HepG2 (cell line): Measurements from ENCODE around the gene NUDT9. TPM values are rescaled to one million over a fixed set of nuclear protein-coding genes. Genes with fewer than 3 reads are reported as not detected.

Experiments used
- AHR ChIP-seq: IDR thresholded peaks from 2 replicates; pipeline ENCODE4 v1.6.1; 2018; ENCODE audit warnings: missing genetic modification reagents, missing compliant biosample characterization
- ARNTL ChIP-seq: sonication (generic); formaldehyde crosslinking; IDR thresholded peaks from 2 replicates; pipeline ENCODE4 v1.4.0; 2020; ENCODE audit warnings: mild to moderate bottlenecking, missing genetic modification reagents
- DNMT3B ChIP-seq: conservative IDR thresholded peaks from 2 replicates; pipeline ENCODE4 v1.6.1; 2016; ENCODE audit warnings: missing biosample characterization, control low read depth
- DR1 ChIP-seq: sonication (generic); formaldehyde crosslinking; IDR thresholded peaks from 2 replicates; pipeline ENCODE4 v1.8.0; 2021; ENCODE audit warnings: mild to moderate bottlenecking, missing genetic modification reagents, inconsistent platforms
- DRAP1 ChIP-seq: IDR thresholded peaks from 2 replicates; pipeline ENCODE4 v1.6.1; 2016; ENCODE audit warnings: missing genetic modification reagents, missing compliant biosample characterization
- E2F1 ChIP-seq: sonication (generic); formaldehyde crosslinking; IDR thresholded peaks from 2 replicates; pipeline ENCODE4 v1.5.0; 2020; ENCODE audit warnings: missing genetic modification reagents
- EEA1 ChIP-seq: sonication (generic); formaldehyde crosslinking; IDR thresholded peaks from 2 replicates; pipeline ENCODE4 v1.5.1; 2020; ENCODE audit warnings: mild to moderate bottlenecking, missing genetic modification reagents, borderline replicate concordance
- GABPB1 ChIP-seq: IDR thresholded peaks from 2 replicates; pipeline ENCODE4 v1.6.1; 2016; ENCODE audit warnings: mild to moderate bottlenecking, missing genetic modification reagents, moderate library complexity, missing compliant biosample characterization
- HNF4G ChIP-seq, 2 experiments: sonication (generic) in 1 of 2; formaldehyde crosslinking in 1 of 2; IDR thresholded peaks; 2 replicates each; pipeline versions ENCODE4 v1.4.0 to v1.6.1; 2011 to 2020; ENCODE audit warnings: borderline replicate concordance in 2 of 2, low read depth in 2 of 2, mild to moderate bottlenecking in 2 of 2, low read length in 1 of 2, missing genetic modification reagents in 1 of 2, moderate library complexity in 1 of 2
- HOXA7 ChIP-seq: sonication (generic); formaldehyde crosslinking; IDR thresholded peaks from 2 replicates; pipeline ENCODE4 v1.8.1; 2022; ENCODE audit warnings: mild to moderate bottlenecking, missing genetic modification reagents, moderate library complexity
- KLF11 ChIP-seq: IDR thresholded peaks from 2 replicates; pipeline ENCODE4 v1.6.1; 2016; ENCODE audit warnings: missing compliant biosample characterization
- MED13 ChIP-seq: sonication (generic); formaldehyde crosslinking; IDR thresholded peaks from 2 replicates; pipeline ENCODE4 v1.5.0; 2020; ENCODE audit warnings: missing genetic modification reagents
- MED8 ChIP-seq: sonication (generic); formaldehyde crosslinking; IDR thresholded peaks from 2 replicates; pipeline ENCODE4 v1.8.1; 2023; ENCODE audit warnings: mild to moderate bottlenecking, missing genetic modification reagents; ENCODE audit not compliant: insufficient replicate concordance
- MTF1 ChIP-seq: sonication (generic); formaldehyde crosslinking; IDR thresholded peaks from 2 replicates; pipeline ENCODE4 v1.5.0; 2020; ENCODE audit warnings: missing genetic modification reagents
- NR2F1 ChIP-seq, 2 experiments: fragments of 450-650 bp in 1 of 2; formaldehyde crosslinking in 1 of 2; IDR thresholded peaks; 2 replicates each; pipeline versions ENCODE4 v1.5.0 to v1.6.1; 2016 to 2020; ENCODE audit warnings: mild to moderate bottlenecking in 1 of 2, missing compliant biosample characterization in 1 of 2, missing genetic modification reagents in 1 of 2, moderate library complexity in 1 of 2
- POLR2G ChIP-seq: fragments of 200-400 bp; formaldehyde crosslinking; IDR thresholded peaks from 2 replicates; pipeline ENCODE4 v1.6.1; 2018; ENCODE audit warnings: mild to moderate bottlenecking, low read depth, low read length, moderate library complexity
- ZNF20 ChIP-seq: sonication (generic); formaldehyde crosslinking; IDR thresholded peaks from 2 replicates; pipeline ENCODE4 v1.4.0; 2020; ENCODE audit warnings: mild to moderate bottlenecking, moderate library complexity, missing genetic modification reagents
- ZNF224 ChIP-seq: sonication (generic); formaldehyde crosslinking; IDR thresholded peaks from 2 replicates; pipeline ENCODE4 v1.5.0; 2020; ENCODE audit warnings: mild to moderate bottlenecking, missing genetic modification reagents
- ZNF232 ChIP-seq: sonication (generic); formaldehyde crosslinking; IDR thresholded peaks from 2 replicates; pipeline ENCODE4 v1.4.0; 2020; ENCODE audit warnings: missing genetic modification reagents, borderline replicate concordance
- ZNF329 ChIP-seq: sonication (generic); formaldehyde crosslinking; IDR thresholded peaks from 2 replicates; pipeline ENCODE4 v1.9.0; 2021; ENCODE audit warnings: low read depth, mild to moderate bottlenecking, missing genetic modification reagents
- ZNF549 ChIP-seq: sonication (generic); formaldehyde crosslinking; IDR thresholded peaks from 2 replicates; pipeline ENCODE4 v1.5.0; 2020; ENCODE audit warnings: missing genetic modification reagents
- ZNF569 ChIP-seq: sonication (generic); formaldehyde crosslinking; IDR thresholded peaks from 2 replicates; pipeline ENCODE4 v1.5.0; 2020; ENCODE audit warnings: mild to moderate bottlenecking, missing genetic modification reagents, moderate library complexity, borderline replicate concordance
- polyA plus RNA-seq, 8 experiments: library from polyadenylated mRNA; depleted of rRNA in 3 of 8; stranded (reverse) in 7 of 8; unstranded in 1 of 8; fragments of >200 nt; fragmentation: Illumina TruSeq in 4 of 8; extraction: Trizol in 4 of 8; gene quantifications; 2 replicates each; pipeline versions ENCODE4 v1.2.1 to v1.2.3, GENCODE V29; 2011 to 2016; ENCODE audit warnings: low read depth in 4 of 8, missing spikeins in 1 of 8, mixed read lengths in 1 of 8; ENCODE audit not compliant: insufficient read depth in 1 of 8
- total RNA-seq, 5 experiments: library from RNA; depleted of rRNA; stranded (reverse); fragments of >200 nt; fragmentation: Illumina TruSeq; extraction: Trizol; gene quantifications; 2 replicates each; pipeline ENCODE4 v1.2.3, GENCODE V29; 2016; ENCODE audit warnings: low read depth in 1 of 5
- TF ChIP-seq, protein P1 (sequence below): sonication (generic); formaldehyde crosslinking; IDR thresholded peaks from 2 replicates; pipeline ENCODE4 v1.4.0; 2020; ENCODE audit warnings: missing genetic modification reagents, borderline replicate concordance
- TF ChIP-seq, protein P2 (sequence below): sonication (generic); formaldehyde crosslinking; IDR thresholded peaks from 2 replicates; pipeline ENCODE4 v1.5.1; 2020; ENCODE audit warnings: missing genetic modification reagents, mild to moderate bottlenecking, borderline replicate concordance
- TF ChIP-seq, protein P3 (sequence below): sonication (generic); formaldehyde crosslinking; IDR thresholded peaks from 2 replicates; pipeline ENCODE4 v1.8.0; 2023; ENCODE audit warnings: mild to moderate bottlenecking, missing genetic modification reagents

Gene NUDT9
- total and polyA plus RNA-seq, 2 of the 13 experiments (the other 11 are each of a cell fraction or from before 2014, with no cell fraction given): 10.4 to 12.3 TPM

DNA sequence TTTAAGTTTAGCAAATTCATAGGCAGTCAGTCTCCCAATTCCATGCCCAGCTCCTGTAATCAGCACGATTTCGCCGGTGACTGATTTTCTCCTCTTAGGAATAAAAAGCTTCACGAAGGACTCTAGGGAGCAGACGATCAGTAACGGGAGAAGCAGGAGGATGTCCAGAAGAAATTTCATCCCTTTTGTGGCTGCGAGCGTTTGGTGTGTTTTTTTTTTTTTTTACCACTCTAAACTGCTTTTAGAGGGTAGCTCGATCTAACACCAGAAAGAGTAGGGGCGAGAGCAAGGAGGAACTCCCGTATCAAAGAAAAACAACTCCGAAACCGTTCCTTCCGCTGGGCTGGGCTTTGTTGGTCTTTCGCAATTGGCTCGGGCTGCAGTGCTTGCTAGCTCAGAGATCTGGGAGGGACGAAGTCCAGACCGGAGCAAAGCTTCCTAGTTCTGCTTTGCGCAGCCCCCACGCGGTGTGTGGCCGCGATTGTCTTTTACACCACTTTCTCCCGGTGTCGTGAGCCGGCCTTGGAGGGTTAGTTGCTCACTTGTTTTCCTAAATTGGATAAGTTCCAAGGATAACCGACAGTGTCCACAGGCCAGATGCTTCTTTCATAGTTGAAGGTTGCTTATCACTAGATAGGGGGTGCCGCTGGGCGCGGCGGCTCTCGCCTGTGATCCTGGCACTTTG, 31.3 kb upstream of the NUDT9 start, which contains the start of gene HSD17B11 (continued):
- TF ChIP-seq, protein P1, sequence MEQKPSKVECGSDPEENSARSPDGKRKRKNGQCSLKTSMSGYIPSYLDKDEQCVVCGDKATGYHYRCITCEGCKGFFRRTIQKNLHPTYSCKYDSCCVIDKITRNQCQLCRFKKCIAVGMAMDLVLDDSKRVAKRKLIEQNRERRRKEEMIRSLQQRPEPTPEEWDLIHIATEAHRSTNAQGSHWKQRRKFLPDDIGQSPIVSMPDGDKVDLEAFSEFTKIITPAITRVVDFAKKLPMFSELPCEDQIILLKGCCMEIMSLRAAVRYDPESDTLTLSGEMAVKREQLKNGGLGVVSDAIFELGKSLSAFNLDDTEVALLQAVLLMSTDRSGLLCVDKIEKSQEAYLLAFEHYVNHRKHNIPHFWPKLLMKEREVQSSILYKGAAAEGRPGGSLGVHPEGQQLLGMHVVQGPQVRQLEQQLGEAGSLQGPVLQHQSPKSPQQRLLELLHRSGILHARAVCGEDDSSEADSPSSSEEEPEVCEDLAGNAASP: peak; percentile 14; the same call in 1 of the 2 replicates
- no peak for TF ChIP-seq ZNF549 (CRISPR knock-in tag)
- peak; percentile 59 for TF ChIP-seq ARNTL (CRISPR knock-in tag)
- TF ChIP-seq EEA1 (CRISPR knock-in tag): no peak
- TF ChIP-seq ZNF569 (CRISPR knock-in tag): no peak
- TF ChIP-seq DNMT3B (CRISPR knock-in tag): 0 out of 2 replicates have a peak, but pooled peaks have one; percentile 72
- TF ChIP-seq NR2F1 (CRISPR knock-in tag; IDR thresholded peaks at IDR 0.05): 0 out of 4 replicates have a peak, but pooled peaks of 1 of the 2 experiments have one; percentile 22
- TF ChIP-seq, protein P2, sequence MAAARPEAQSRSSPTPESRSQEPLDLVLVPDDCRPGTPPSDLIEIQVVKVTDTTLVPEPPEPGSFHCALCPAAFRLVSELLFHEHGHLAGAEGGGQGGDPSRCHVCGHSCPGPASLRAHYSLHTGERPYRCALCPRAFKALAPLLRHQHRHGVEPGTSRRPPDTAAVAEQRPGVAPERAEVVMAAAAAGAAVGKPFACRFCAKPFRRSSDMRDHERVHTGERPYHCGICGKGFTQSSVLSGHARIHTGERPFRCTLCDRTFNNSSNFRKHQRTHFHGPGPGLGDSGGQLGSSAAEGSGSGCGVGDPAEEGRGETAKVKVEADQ (CRISPR knock-in tag): no peak
- TF ChIP-seq E2F1: no peak; the same call in 1 of the 2 replicates
- 0 out of 2 replicates have a peak, but pooled peaks have one; percentile 39 for TF ChIP-seq DR1 (CRISPR knock-in tag)
- 0 out of 2 replicates have a peak, but pooled peaks have one; percentile 46 for TF ChIP-seq ZNF329 (CRISPR knock-in tag)
- TF ChIP-seq MED13 (CRISPR knock-in tag): 0 out of 2 replicates have a peak, but pooled peaks have one; percentile 14
- no peak for TF ChIP-seq ZNF224
- TF ChIP-seq AHR: no peak
- no peak for TF ChIP-seq KLF11
- TF ChIP-seq MTF1 (CRISPR knock-in tag): no peak
- peak; percentile 87 for TF ChIP-seq POLR2G
- TF ChIP-seq GABPB1: peak; percentile 65
- peak; percentile 47 for TF ChIP-seq MED8 (CRISPR knock-in tag)
- TF ChIP-seq HNF4G (IDR thresholded peaks at IDR 0.05; ENCODE audit: borderline replicate concordance, low read depth, low read length): peak; percentile 86
- peak; percentile 94; the same call in 1 of the 2 replicates for TF ChIP-seq HNF4G (CRISPR knock-in tag; IDR thresholded peaks at IDR 0.05; ENCODE audit: borderline replicate concordance, low read depth)
- TF ChIP-seq ZNF232 (CRISPR knock-in tag): peak; percentile 69; the same call in 1 of the 2 replicates
- no peak for TF ChIP-seq HOXA7 (CRISPR knock-in tag)
- TF ChIP-seq ZNF20 (CRISPR knock-in tag): no peak
- peak; percentile 88 for TF ChIP-seq DRAP1 (CRISPR knock-in tag)
- TF ChIP-seq, protein P3, sequence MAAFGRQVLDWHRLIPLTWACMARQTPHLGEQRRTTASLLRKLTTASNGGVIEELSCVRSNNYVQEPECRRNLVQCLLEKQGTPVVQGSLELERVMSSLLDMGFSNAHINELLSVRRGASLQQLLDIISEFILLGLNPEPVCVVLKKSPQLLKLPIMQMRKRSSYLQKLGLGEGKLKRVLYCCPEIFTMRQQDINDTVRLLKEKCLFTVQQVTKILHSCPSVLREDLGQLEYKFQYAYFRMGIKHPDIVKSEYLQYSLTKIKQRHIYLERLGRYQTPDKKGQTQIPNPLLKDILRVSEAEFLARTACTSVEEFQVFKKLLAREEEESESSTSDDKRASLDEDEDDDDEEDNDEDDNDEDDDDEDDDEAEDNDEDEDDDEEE (CRISPR knock-in tag): peak; percentile 22; the same call in 1 of the 2 replicates
